PC-3 (cell line): ENCODE data around the gene IL1RN. TPM values are rescaled to one million over a fixed set of nuclear protein-coding genes. Genes with fewer than 3 reads are reported as not detected.

Experiments
- ATAC-seq: fragments of 200-7000 bp; cut with Tn5 transposase; 2 replicates; pipeline ENCODE4 v1.9.1; 2020; ENCODE audit warnings: mild to moderate bottlenecking, moderate library complexity
- BruUV-seq: library from RNA; stranded (reverse); fragments of 400-500 nt; replicated peaks from 2 replicates; lab custom pipeline; 2021; lab: Mats Ljungman, UMichigan
- CTCF ChIA-PET: fragments of 300-600 bp; sonication (Branson Sonifier 250); formaldehyde crosslinking; loops from one replicate; lab custom pipeline; 2022; ENCODE audit warnings: antibody characterized with exemption; lab: Charles Lee
- POLR2A ChIA-PET: fragments of 300-600 bp; sonication (Branson Sonifier 250); formaldehyde crosslinking; loops from one replicate; lab custom pipeline; 2022; ENCODE audit warnings: antibody characterized with exemption; ENCODE audit not compliant: unreplicated experiment; lab: Charles Lee
- DNase-seq: peaks from one replicate; pipeline ENCODE4 v3.0.0-alpha.2; 2015
- H2AFZ ChIP-seq: fragments of 300-600 bp; sonication (generic); 2 replicates; pipeline ENCODE4 v1.6.0; 2016; ENCODE audit warnings: antibody characterized with exemption, low read length
- H3F3A ChIP-seq: fragments of 300-600 bp; sonication (generic); one replicate; pipeline ENCODE4 v1.6.0; 2017; ENCODE audit warnings: antibody characterized with exemption, low read length, control low read depth, mild to moderate bottlenecking; ENCODE audit not compliant: unreplicated experiment
- H3K27ac ChIP-seq: fragments of 300-600 bp; sonication (generic); 2 replicates; pipeline ENCODE4 v1.5.1; 2016; ENCODE audit warnings: mild to moderate bottlenecking, low read length
- H3K27me3 ChIP-seq: fragments of 300-600 bp; sonication (generic); 2 replicates; pipeline ENCODE4 v1.6.1; 2016; ENCODE audit warnings: low read length, mixed read lengths
- H3K36me3 ChIP-seq: fragments of 300-600 bp; sonication (generic); 2 replicates; pipeline ENCODE4 v1.6.1; 2016; ENCODE audit warnings: low read depth, mixed run types, low read length, mixed read lengths
- H3K4me1 ChIP-seq: fragments of 300-600 bp; sonication (generic); 2 replicates; pipeline ENCODE4 v1.5.1; 2016; ENCODE audit warnings: low read length; ENCODE audit not compliant: insufficient read depth
- H3K4me2 ChIP-seq: fragments of 300-600 bp; sonication (generic); 2 replicates; pipeline ENCODE4 v1.6.0; 2016; ENCODE audit warnings: low read length
- H3K4me3 ChIP-seq: fragments of 300-600 bp; sonication (generic); 2 replicates; pipeline ENCODE4 v1.5.1; 2016; ENCODE audit warnings: mild to moderate bottlenecking, low read length, mixed read lengths
- H3K79me2 ChIP-seq: fragments of 300-600 bp; sonication (generic); 2 replicates; pipeline ENCODE4 v1.6.1; 2017; ENCODE audit warnings: low read length, mixed read lengths
- H3K9ac ChIP-seq: fragments of 300-600 bp; sonication (generic); 2 replicates; pipeline ENCODE4 v1.6.0; 2016; ENCODE audit warnings: mild to moderate bottlenecking, low read length
- H3K9me2 ChIP-seq: fragments of 300-600 bp; sonication (generic); replicated peaks from 2 replicates; pipeline ENCODE4 v1.6.1; 2016; ENCODE audit warnings: mixed run types, low read length, mixed read lengths
- H3K9me3 ChIP-seq: fragments of 300-600 bp; sonication (generic); 2 replicates; pipeline ENCODE4 v1.6.1; 2016; ENCODE audit warnings: low read length, mixed read lengths
- H4K20me1 ChIP-seq: fragments of 300-600 bp; sonication (generic); 2 replicates; pipeline ENCODE4 v1.6.1; 2016; ENCODE audit warnings: low read length, mixed read lengths
- CTCF ChIP-seq: fragments of 300-600 bp; sonication (generic); conservative IDR thresholded peaks from 2 replicates; pipeline ENCODE4 v1.5.1; 2017; ENCODE audit warnings: antibody characterized with exemption, low read depth, mild to moderate bottlenecking, low read length
- EZH2 ChIP-seq: fragments of 300-600 bp; sonication (generic); IDR thresholded peaks from one replicate; pipeline ENCODE4 v1.6.1; 2017; ENCODE audit warnings: antibody characterized with exemption, mild to moderate bottlenecking, low read length; ENCODE audit not compliant: unreplicated experiment
- EZH2phosphoT487 ChIP-seq: fragments of 300-600 bp; sonication (generic); IDR thresholded peaks from 2 replicates; pipeline ENCODE4 v1.6.1; 2018; ENCODE audit warnings: mild to moderate bottlenecking, antibody characterized with exemption, low read length, borderline replicate concordance
- intact Hi-C: fragments of 100-400 bp; cut with micrococcal nuclease; formaldehyde crosslinking; loops from 2 replicates; pipeline ENCODE4 v1.9.0; 2023
- total RNA-seq: library from RNA; depleted of rRNA; stranded (reverse); fragments of >200 nt; gene quantifications from 2 replicates; pipeline ENCODE4 v1.2.3, GENCODE V29; 2014

Gene IL1RN
- total RNA-seq, 1 experiment from 2014 or later: 1.3 TPM

GRCh38 chr2:113138428-113139322 lies 11.3 kb downstream of the IL1RN start:
- Histone ChIP-seq H3K9me2 (no peaks in the 10 kb centered on the region), H3K27me3 (no peaks in the 10 kb centered on the region), H3K79me2 (no peaks in the 10 kb centered on the region), H3K36me3 (no peaks in the 10 kb centered on the region), H3F3A (no peaks in the 10 kb centered on the region), H2AFZ (peak overlapping the region; percentile 85), H4K20me1 (no peaks in the 10 kb centered on the region), H3K9ac (peak overlapping the region; percentile 12; the same call in 1 of the 2 replicates), H3K4me3 (peak overlapping the region; percentile 36; the same call in 1 of the 2 replicates), H3K4me1 (peaks cover 17% of the 10 kb centered on the region), H3K27ac (0 out of 2 replicates have a peak overlapping the region, but pooled peaks have one; percentile 0), H3K9me3 (no peaks in the 10 kb centered on the region), H3K4me2 (peak overlapping the region; percentile 76)
- ChIA-PET CTCF (interaction anchor here (0.6 to 3.1 kb wide), 18 partner anchors 11 to 546 kb away, joined by 3 to 39 read pairs (median 5); no protein-coding TSS in a partner anchor), POLR2A (interaction anchor here (0.6 to 1.0 kb wide), 3 partner anchors 19 to 375 kb away, joined by 3 to 6 read pairs (median 6); no protein-coding TSS in a partner anchor)
- TF ChIP-seq CTCF (peak; percentile 86), EZH2 (no peak)
- ATAC-seq (peak; percentile 47), DNase-seq (peak; percentile 91)
- intact Hi-C loops: loop anchor here (1.0 kb wide), 3 partner anchors 18 to 61 kb away; no protein-coding TSS in a partner anchor
- no TSS peak for BruUV-seq

DNA sequence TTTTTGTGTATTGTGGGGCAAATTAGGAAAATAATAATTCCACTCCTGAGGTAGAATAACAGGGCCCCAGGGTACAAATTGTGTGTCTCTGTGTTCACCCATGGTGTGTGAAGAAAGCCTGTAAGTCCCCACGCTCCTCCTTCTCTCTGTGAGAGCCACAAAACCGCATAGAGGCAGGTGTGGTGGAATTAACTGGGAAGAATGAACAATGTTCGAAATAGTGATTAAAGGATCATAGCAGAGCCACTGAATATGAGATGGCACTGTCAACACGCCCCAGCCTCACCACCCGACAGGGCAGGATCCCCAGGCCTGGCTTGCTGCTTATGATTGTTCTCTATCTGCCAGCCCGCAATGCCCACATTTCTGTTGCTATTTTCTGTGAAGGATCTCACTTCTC lies 14.1 kb downstream of the IL1RN start:
- Histone ChIP-seq H4K20me1 (no peaks in the 10 kb centered on the region), H3F3A (no peaks in the 10 kb centered on the region), H2AFZ (no peak overlapping the region), H3K36me3 (no peaks in the 10 kb centered on the region), H3K27me3 (no peaks in the 10 kb centered on the region), H3K27ac (no peak overlapping the region), H3K4me1 (peaks cover 9% of the 10 kb centered on the region), H3K79me2 (no peaks in the 10 kb centered on the region), H3K9me2 (no peaks in the 10 kb centered on the region), H3K9ac (no peak overlapping the region), H3K4me3 (no peak overlapping the region), H3K9me3 (no peaks in the 10 kb centered on the region), H3K4me2 (no peak overlapping the region)
- DNase-seq (no peak), ATAC-seq (no peak)
- intact Hi-C loops: no loop called here
- BruUV-seq: no TSS peak
- POLR2A ChIA-PET: no interaction called here
- CTCF ChIA-PET: interaction anchor here (1.2 kb wide), 1 partner anchor 57 kb away, joined by 8 read pairs; no protein-coding TSS in a partner anchor
- TF ChIP-seq CTCF: no peak
- TF ChIP-seq EZH2phosphoT487: no peak
- no peak for TF ChIP-seq EZH2
